Measurements from ENCODE around the gene PROB1. TPM values are rescaled to one million over a fixed set of nuclear protein-coding genes. Genes with fewer than 3 reads are reported as not detected.
"Not testable (repeated sequence)": the region's sequence is repeated elsewhere in the genome, so short reads cannot be mapped to it uniquely, and the experiment has no call there.

The PROB1 gene
- total RNA-seq (2021) = 0.82 and 1.0 TPM in 2 replicates
- percentile 27 among the genes with signal in this experiment for Bru-seq, nascent RNA
- BruChase-seq, experiment 1, labeled RNA remaining after a 2-hour chase = percentile 42 among the genes with signal in this experiment
- BruChase-seq, experiment 2, labeled RNA remaining after a 6-hour chase = percentile 43 among the genes with signal in this experiment
- long read RNA-seq, full-length matches to known transcripts = 2 of 2 reads
- long read RNA-seq, partial matches to known transcripts = 0 of 2 reads
- long read RNA-seq, other reads (novel, unspliced or antisense) = 0 of 2 reads

- Histone ChIP-seq H3K27me3 (replicated peaks; ENCODE audit: insufficient read depth, low read depth, low read length, poor library complexity) (peaks cover 14% of the 10 kb centered on the region), H3K4me3 (ENCODE audit: low read depth, low read length, poor library complexity, severe bottlenecking) (peak within 1 kb of the TSS; percentile 60), H3K36me3 (ENCODE audit: insufficient read depth, low read length, poor library complexity, severe bottlenecking) (no peaks in the 10 kb centered on the region), H3K4me1 (ENCODE audit: insufficient read depth, low read length, poor library complexity, severe bottlenecking) (peaks cover 12% of the 10 kb centered on the region), H3K27ac (ENCODE audit: low read depth, low read length, poor library complexity, severe bottlenecking) (no peak within 1 kb of the TSS), H3K9me3 (ENCODE audit: low read depth, low read length, poor library complexity, severe bottlenecking) (no peaks in the 10 kb centered on the region)
- BruUV-seq (replicated peaks) = no TSS peak
- intact Hi-C loops (cut with micrococcal nuclease; ENCODE audit: unreplicated experiment) = loop anchor here (5.0 kb wide), 1 partner anchor 753 kb away; no protein-coding TSS in a partner anchor
- TF ChIP-seq EZH2 (IDR thresholded peaks at IDR 0.05; ENCODE audit: borderline replicate concordance, low read depth, low read length, poor library complexity, severe bottlenecking) (no peak), CTCF (conservative IDR thresholded peaks at IDR 0.05; ENCODE audit: low read depth, low read length) (no peak)
- ChIA-PET CTCF (no interaction called here), POLR2A (ENCODE audit: low non-redundant PET) (interaction anchor here (0.6 kb wide), 1 partner anchor 1063 kb away, joined by 3 read pairs; the partner anchor contains the start of gene CDC25C)
- DNase-seq (ENCODE audit: low spot score) = no peak
These were observed at the start of gene PROB1 for GRCh38 chr5:139394654-139395566. Gene PROB1, minus strand, starts transcription at chr5:139395104. Its CDS starts 23 bp downstream, at chr5:139395081.

- BruUV-seq (replicated peaks) = no TSS peak
- DNase-seq (ENCODE audit: low spot score) = no peak
- intact Hi-C loops (cut with micrococcal nuclease; ENCODE audit: unreplicated experiment) = no loop called here
- no peak for TF ChIP-seq EZH2 (IDR thresholded peaks at IDR 0.05; ENCODE audit: borderline replicate concordance, low read depth, low read length, poor library complexity, severe bottlenecking)
- TF ChIP-seq CTCF (conservative IDR thresholded peaks at IDR 0.05; ENCODE audit: low read depth, low read length) = no peak
- H3K27me3 ChIP-seq (replicated peaks; ENCODE audit: insufficient read depth, low read depth, low read length, poor library complexity) = no peaks in the 10 kb centered on the region
- no peaks in the 10 kb centered on the region for H3K36me3 ChIP-seq (ENCODE audit: insufficient read depth, low read length, poor library complexity, severe bottlenecking)
- H3K27ac ChIP-seq (ENCODE audit: low read depth, low read length, poor library complexity, severe bottlenecking) = no peak overlapping the region
- peaks cover 10% of the 10 kb centered on the region for H3K4me1 ChIP-seq (ENCODE audit: insufficient read depth, low read length, poor library complexity, severe bottlenecking)
- no peaks in the 10 kb centered on the region for H3K9me3 ChIP-seq (ENCODE audit: low read depth, low read length, poor library complexity, severe bottlenecking)
- POLR2A ChIA-PET (ENCODE audit: low non-redundant PET) = no interaction called here
- CTCF ChIA-PET = no interaction called here
- H3K4me3 ChIP-seq (ENCODE audit: low read depth, low read length, poor library complexity, severe bottlenecking) = no peak overlapping the region
These were observed 49.0 kb upstream of the PROB1 start for GRCh38 chr5:139443831-139444453.

- peaks cover 14% of the 10 kb centered on the region for H3K4me1 ChIP-seq (ENCODE audit: insufficient read depth, low read length, poor library complexity, severe bottlenecking)
- H3K4me3 ChIP-seq (ENCODE audit: low read depth, low read length, poor library complexity, severe bottlenecking); H3K27me3 ChIP-seq (replicated peaks; ENCODE audit: insufficient read depth, low read depth, low read length, poor library complexity); H3K36me3 ChIP-seq (ENCODE audit: insufficient read depth, low read length, poor library complexity, severe bottlenecking); H3K27ac ChIP-seq (ENCODE audit: low read depth, low read length, poor library complexity, severe bottlenecking); BruUV-seq (replicated peaks); CTCF ChIA-PET; H3K9me3 ChIP-seq (ENCODE audit: low read depth, low read length, poor library complexity, severe bottlenecking); intact Hi-C loops (cut with micrococcal nuclease; ENCODE audit: unreplicated experiment); DNase-seq (ENCODE audit: low spot score): not testable (repeated sequence)
- POLR2A ChIA-PET (ENCODE audit: low non-redundant PET) = interaction anchor here (0.7 kb wide), 1 partner anchor 17 kb away, joined by 3 read pairs; no protein-coding TSS in a partner anchor
These were observed 45.5 kb upstream of the PROB1 start for GRCh38 chr5:139440416-139440815.
